Measurements from ENCODE around the gene BAIAP2L2. TPM values are rescaled to one million over a fixed set of nuclear protein-coding genes. Genes with fewer than 3 reads are reported as not detected.

BAIAP2L2 gene
- total and polyA plus RNA-seq, 2 donors (not counting 1 experiment from before 2014, with no cell fraction given) = 0.16 to 0.83 TPM

- H3K79me2 ChIP-seq (ENCODE audit: control insufficient read depth, insufficient read depth, low read length) = no peaks in the 10 kb centered on the region
- H3K27me3 ChIP-seq (ENCODE audit: control insufficient read depth, insufficient read depth, low read length) = no peaks in the 10 kb centered on the region
- TF ChIP-seq EZH2 (IDR thresholded peaks at IDR 0.05; ENCODE audit: low read length, missing control alignments) = no peak
- peaks cover 5% of the 10 kb centered on the region for H3K4me1 ChIP-seq (ENCODE audit: control insufficient read depth, extremely low read depth, insufficient read depth, low read length)
- H3K36me3 ChIP-seq (ENCODE audit: control insufficient read depth, insufficient read depth, low read length) = no peaks in the 10 kb centered on the region
- H3K27ac ChIP-seq (ENCODE audit: insufficient read depth, low read length) = no peak overlapping the region
- H2AFZ ChIP-seq (ENCODE audit: low read length) = no peak overlapping the region
- no peaks in the 10 kb centered on the region for H3K9me3 ChIP-seq (ENCODE audit: control insufficient read depth, insufficient read depth, low read depth, low read length)
- no peak overlapping the region for H3K4me2 ChIP-seq (ENCODE audit: extremely low read depth, insufficient read depth, low read length)
- H3K4me3 ChIP-seq (replicated peaks in 1 of 4; ENCODE audit: control extremely low read depth in 1 of 4, insufficient read depth in 1 of 4, low read depth in 3 of 4, low read length in 4 of 4) = no peak overlapping the region
- no peaks in the 10 kb centered on the region for H4K20me1 ChIP-seq (ENCODE audit: control insufficient read depth, extremely low read depth, insufficient read depth, low read length)
- H3K9ac ChIP-seq (ENCODE audit: insufficient read depth, low read length) = no peak overlapping the region
- no peak for DNase-seq (ENCODE audit: low read depth in 2 of 2)
Observed at GRCh38 chr22:38097058-38097457, 13.4 kb downstream of the BAIAP2L2 start.

DNA sequence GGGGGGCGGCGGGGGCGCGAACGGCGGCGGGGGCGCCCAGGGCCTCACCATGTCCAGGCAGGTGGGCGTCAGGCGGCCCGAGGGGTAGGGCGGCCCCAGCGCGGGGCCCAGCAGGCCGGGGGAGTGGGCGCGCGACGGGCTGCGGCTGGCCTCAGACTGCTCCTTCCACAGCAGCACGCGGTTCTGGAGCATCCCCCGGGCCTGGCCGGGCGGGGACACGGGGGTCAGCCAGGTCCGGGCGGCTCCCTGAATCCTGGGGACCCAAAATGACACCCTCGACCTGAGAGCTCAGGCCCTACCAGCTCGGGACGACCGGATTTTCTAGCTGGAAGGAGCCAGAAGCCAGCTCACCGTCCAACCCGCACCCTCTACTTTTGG, 21.0 kb downstream of the BAIAP2L2 start:
- Histone ChIP-seq H3K4me3 (replicated peaks in 1 of 4; ENCODE audit: control extremely low read depth in 1 of 4, insufficient read depth in 1 of 4, low read depth in 3 of 4, low read length in 4 of 4) (no peak overlapping the region), H4K20me1 (ENCODE audit: control insufficient read depth, extremely low read depth, insufficient read depth, low read length) (no peaks in the 10 kb centered on the region), H3K9me3 (ENCODE audit: control insufficient read depth, insufficient read depth, low read depth, low read length) (no peaks in the 10 kb centered on the region), H3K36me3 (ENCODE audit: control insufficient read depth, insufficient read depth, low read length) (no peaks in the 10 kb centered on the region), H3K4me1 (ENCODE audit: control insufficient read depth, extremely low read depth, insufficient read depth, low read length) (no peaks in the 10 kb centered on the region), H3K9ac (ENCODE audit: insufficient read depth, low read length) (no peak overlapping the region), H2AFZ (ENCODE audit: low read length) (no peak overlapping the region), H3K4me2 (ENCODE audit: extremely low read depth, insufficient read depth, low read length) (no peak overlapping the region), H3K27me3 (ENCODE audit: control insufficient read depth, insufficient read depth, low read length) (no peaks in the 10 kb centered on the region), H3K79me2 (ENCODE audit: control insufficient read depth, insufficient read depth, low read length) (no peaks in the 10 kb centered on the region), H3K27ac (ENCODE audit: insufficient read depth, low read length) (no peak overlapping the region)
- no peak for DNase-seq (ENCODE audit: low read depth in 2 of 2)
- TF ChIP-seq EZH2 (IDR thresholded peaks at IDR 0.05; ENCODE audit: low read length, missing control alignments) = no peak
- no peak for TF ChIP-seq CTCF (conservative IDR thresholded peaks at IDR 0.05 in 1 of 2, IDR thresholded peaks at IDR 0.05 in 1 of 2; ENCODE audit: low read depth in 1 of 2, low read length in 2 of 2)

DNA sequence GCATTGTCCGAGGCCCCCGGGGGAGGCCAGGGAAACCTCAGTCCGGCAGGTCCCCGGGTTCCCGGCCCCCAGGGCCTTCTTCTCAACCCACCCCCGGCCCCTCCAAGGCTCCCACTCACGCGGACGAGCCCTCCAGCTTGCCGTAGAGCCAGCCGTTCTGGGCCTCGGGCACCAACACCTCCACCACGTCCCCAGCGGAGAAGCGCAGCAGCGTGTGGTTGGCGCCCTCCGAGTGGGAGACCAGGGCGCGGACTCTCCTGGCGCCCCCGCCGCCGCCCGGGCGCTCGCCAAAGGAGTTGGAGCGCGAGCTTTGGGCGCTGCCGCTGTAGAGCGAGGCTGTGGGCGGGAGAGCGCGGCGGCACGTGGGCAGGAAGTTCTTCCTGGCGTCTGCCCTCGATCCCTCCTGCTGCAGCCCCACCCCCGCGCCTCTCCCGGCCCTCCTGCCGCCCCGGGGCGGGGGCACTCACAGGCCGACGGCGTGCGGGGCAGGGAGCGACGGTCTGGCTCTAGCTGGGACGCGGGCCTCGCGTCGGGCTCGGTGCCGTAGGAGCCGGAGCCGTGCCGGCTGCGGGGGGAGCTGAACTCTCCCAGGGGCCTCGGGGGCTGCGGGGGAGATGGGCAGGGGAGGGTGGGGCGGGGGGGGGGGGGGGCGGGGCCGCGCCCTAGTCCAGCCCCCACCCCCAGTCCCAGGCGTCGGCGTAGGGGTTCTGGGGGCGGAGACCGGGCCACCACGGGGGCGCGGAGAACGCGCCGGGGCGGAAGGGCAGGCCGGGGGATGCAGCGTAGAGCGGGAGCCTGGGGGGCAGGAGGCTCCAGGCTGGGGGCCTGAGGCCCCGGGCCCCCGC, 21.6 kb downstream of the BAIAP2L2 start:
- no peak overlapping the region for H3K27ac ChIP-seq (ENCODE audit: insufficient read depth, low read length)
- TF ChIP-seq EZH2 (IDR thresholded peaks at IDR 0.05; ENCODE audit: low read length, missing control alignments) (no peak), CTCF (conservative IDR thresholded peaks at IDR 0.05 in 1 of 2, IDR thresholded peaks at IDR 0.05 in 1 of 2; ENCODE audit: low read depth in 1 of 2, low read length in 2 of 2) (no peak)
- H3K4me1 ChIP-seq (ENCODE audit: control insufficient read depth, extremely low read depth, insufficient read depth, low read length) = no peaks in the 10 kb centered on the region
- peak overlapping the region; percentile 35 for H3K4me2 ChIP-seq (ENCODE audit: extremely low read depth, insufficient read depth, low read length)
- no peaks in the 10 kb centered on the region for H3K9me3 ChIP-seq (ENCODE audit: control insufficient read depth, insufficient read depth, low read depth, low read length)
- no peaks in the 10 kb centered on the region for H3K36me3 ChIP-seq (ENCODE audit: control insufficient read depth, insufficient read depth, low read length)
- no peaks in the 10 kb centered on the region for H4K20me1 ChIP-seq (ENCODE audit: control insufficient read depth, extremely low read depth, insufficient read depth, low read length)
- H2AFZ ChIP-seq (ENCODE audit: low read length) = no peak overlapping the region
- H3K4me3 ChIP-seq (replicated peaks in 1 of 4; ENCODE audit: control extremely low read depth in 1 of 4, insufficient read depth in 1 of 4, low read depth in 3 of 4, low read length in 4 of 4) = peak overlapping the region in 1 of 4 experiments; percentile 41
- no peaks in the 10 kb centered on the region for H3K27me3 ChIP-seq (ENCODE audit: control insufficient read depth, insufficient read depth, low read length)
- H3K9ac ChIP-seq (ENCODE audit: insufficient read depth, low read length) = no peak overlapping the region
- H3K79me2 ChIP-seq (ENCODE audit: control insufficient read depth, insufficient read depth, low read length) = no peaks in the 10 kb centered on the region
- DNase-seq (ENCODE audit: low read depth in 2 of 2) = peak in 1 of 2 donors; percentile 12

All from fibroblast of lung (primary cell).